ENCODE data around the gene C3orf85. TPM values are rescaled to one million over a fixed set of nuclear protein-coding genes. Genes with fewer than 3 reads are reported as not detected.

The C3orf85 gene
- total RNA-seq, 2 donors from 2014 or later: not detected

GRCh38 chr3:109176726-109177125 lies 40.2 kb downstream of the C3orf85 start:
- DNase-seq (ENCODE audit: low spot score): no peak
- no peaks in the 10 kb centered on the region for H3K9me3 ChIP-seq
- WGBS: 90% methylated on average over 4 of the region's 4 CpGs
- H3K36me3 ChIP-seq: no peaks in the 10 kb centered on the region
- no peaks in the 10 kb centered on the region for H3K27me3 ChIP-seq (replicated peaks; ENCODE audit: insufficient read depth)
- intact Hi-C loops (cut with DNase I): no loop called here
- TF ChIP-seq, protein P1, sequence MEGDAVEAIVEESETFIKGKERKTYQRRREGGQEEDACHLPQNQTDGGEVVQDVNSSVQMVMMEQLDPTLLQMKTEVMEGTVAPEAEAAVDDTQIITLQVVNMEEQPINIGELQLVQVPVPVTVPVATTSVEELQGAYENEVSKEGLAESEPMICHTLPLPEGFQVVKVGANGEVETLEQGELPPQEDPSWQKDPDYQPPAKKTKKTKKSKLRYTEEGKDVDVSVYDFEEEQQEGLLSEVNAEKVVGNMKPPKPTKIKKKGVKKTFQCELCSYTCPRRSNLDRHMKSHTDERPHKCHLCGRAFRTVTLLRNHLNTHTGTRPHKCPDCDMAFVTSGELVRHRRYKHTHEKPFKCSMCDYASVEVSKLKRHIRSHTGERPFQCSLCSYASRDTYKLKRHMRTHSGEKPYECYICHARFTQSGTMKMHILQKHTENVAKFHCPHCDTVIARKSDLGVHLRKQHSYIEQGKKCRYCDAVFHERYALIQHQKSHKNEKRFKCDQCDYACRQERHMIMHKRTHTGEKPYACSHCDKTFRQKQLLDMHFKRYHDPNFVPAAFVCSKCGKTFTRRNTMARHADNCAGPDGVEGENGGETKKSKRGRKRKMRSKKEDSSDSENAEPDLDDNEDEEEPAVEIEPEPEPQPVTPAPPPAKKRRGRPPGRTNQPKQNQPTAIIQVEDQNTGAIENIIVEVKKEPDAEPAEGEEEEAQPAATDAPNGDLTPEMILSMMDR (IDR thresholded peaks at IDR 0.05): no peak
- TF ChIP-seq POLR2AphosphoS5 (IDR thresholded peaks at IDR 0.05): no peak
- no peak for TF ChIP-seq POLR2A (IDR thresholded peaks at IDR 0.05)
- H3K4me1 ChIP-seq (replicated peaks): no peaks in the 10 kb centered on the region
- H3K4me3 ChIP-seq: no peak overlapping the region
- H3K27ac ChIP-seq: no peak overlapping the region

GRCh38 chr3:109177908-109178307 lies 41.4 kb downstream of the C3orf85 start:
- intact Hi-C loops (cut with DNase I): no loop called here
- Histone ChIP-seq H3K36me3 (no peaks in the 10 kb centered on the region), H3K9me3 (no peaks in the 10 kb centered on the region), H3K27me3 (replicated peaks; ENCODE audit: insufficient read depth) (no peaks in the 10 kb centered on the region), H3K4me1 (replicated peaks) (no peaks in the 10 kb centered on the region), H3K4me3 (no peak overlapping the region), H3K27ac (no peak overlapping the region)
- no peak for DNase-seq (ENCODE audit: low spot score)
- no peak for TF ChIP-seq POLR2AphosphoS5 (IDR thresholded peaks at IDR 0.05)
- no peak for TF ChIP-seq POLR2A (IDR thresholded peaks at IDR 0.05)
- TF ChIP-seq, protein P1 (IDR thresholded peaks at IDR 0.05): no peak
- 94% methylated on average over 5 of the region's 5 CpGs for WGBS

- Histone ChIP-seq H3K27ac (no peak overlapping the region), H3K4me1 (replicated peaks) (no peaks in the 10 kb centered on the region), H3K27me3 (replicated peaks; ENCODE audit: insufficient read depth) (no peaks in the 10 kb centered on the region), H3K9me3 (no peaks in the 10 kb centered on the region), H3K36me3 (no peaks in the 10 kb centered on the region), H3K4me3 (no peak overlapping the region)
- WGBS: 30% methylated on average over 1 of the region's 1 CpG
- intact Hi-C loops (cut with DNase I): no loop called here
- no peak for DNase-seq (ENCODE audit: low spot score)
- TF ChIP-seq POLR2AphosphoS5 (IDR thresholded peaks at IDR 0.05) (no peak), POLR2A (IDR thresholded peaks at IDR 0.05) (no peak)
- TF ChIP-seq, protein P1 (IDR thresholded peaks at IDR 0.05): no peak
These were observed 42.2 kb downstream of the C3orf85 start for GRCh38 chr3:109178708-109179107.

- Histone ChIP-seq H3K4me1 (replicated peaks) (no peaks in the 10 kb centered on the region), H3K4me3 (no peak overlapping the region), H3K9me3 (no peaks in the 10 kb centered on the region), H3K36me3 (no peaks in the 10 kb centered on the region), H3K27me3 (replicated peaks; ENCODE audit: insufficient read depth) (no peaks in the 10 kb centered on the region), H3K27ac (no peak overlapping the region)
- no peak for DNase-seq (ENCODE audit: low spot score)
- TF ChIP-seq POLR2AphosphoS5 (IDR thresholded peaks at IDR 0.05) (no peak), POLR2A (IDR thresholded peaks at IDR 0.05) (no peak)
- TF ChIP-seq, protein P1 (IDR thresholded peaks at IDR 0.05): no peak
- intact Hi-C loops (cut with DNase I): no loop called here
These were observed 48.2 kb downstream of the C3orf85 start for GRCh38 chr3:109184726-109185125.

GRCh38 chr3:109187390-109187789 lies 50.9 kb downstream of the C3orf85 start:
- H3K27ac ChIP-seq: no peak overlapping the region
- DNase-seq (ENCODE audit: low spot score): no peak
- no peaks in the 10 kb centered on the region for H3K9me3 ChIP-seq
- no peak overlapping the region for H3K4me3 ChIP-seq
- H3K4me1 ChIP-seq (replicated peaks): no peaks in the 10 kb centered on the region
- intact Hi-C loops (cut with DNase I): no loop called here
- 93% methylated on average over 5 of the region's 5 CpGs for WGBS
- no peaks in the 10 kb centered on the region for H3K36me3 ChIP-seq
- no peaks in the 10 kb centered on the region for H3K27me3 ChIP-seq (replicated peaks; ENCODE audit: insufficient read depth)
- TF ChIP-seq, protein P1 (IDR thresholded peaks at IDR 0.05): no peak
- TF ChIP-seq POLR2A (IDR thresholded peaks at IDR 0.05) (no peak), POLR2AphosphoS5 (IDR thresholded peaks at IDR 0.05) (no peak)

Data from prostate gland (tissue), 2 donors.